Measurements from ENCODE around the gene CAPZA2.
"Not testable (repeated sequence)": the region's sequence is repeated elsewhere in the genome, so short reads cannot be mapped to it uniquely, and the experiment has no call there.

The CAPZA2 gene

DNA sequence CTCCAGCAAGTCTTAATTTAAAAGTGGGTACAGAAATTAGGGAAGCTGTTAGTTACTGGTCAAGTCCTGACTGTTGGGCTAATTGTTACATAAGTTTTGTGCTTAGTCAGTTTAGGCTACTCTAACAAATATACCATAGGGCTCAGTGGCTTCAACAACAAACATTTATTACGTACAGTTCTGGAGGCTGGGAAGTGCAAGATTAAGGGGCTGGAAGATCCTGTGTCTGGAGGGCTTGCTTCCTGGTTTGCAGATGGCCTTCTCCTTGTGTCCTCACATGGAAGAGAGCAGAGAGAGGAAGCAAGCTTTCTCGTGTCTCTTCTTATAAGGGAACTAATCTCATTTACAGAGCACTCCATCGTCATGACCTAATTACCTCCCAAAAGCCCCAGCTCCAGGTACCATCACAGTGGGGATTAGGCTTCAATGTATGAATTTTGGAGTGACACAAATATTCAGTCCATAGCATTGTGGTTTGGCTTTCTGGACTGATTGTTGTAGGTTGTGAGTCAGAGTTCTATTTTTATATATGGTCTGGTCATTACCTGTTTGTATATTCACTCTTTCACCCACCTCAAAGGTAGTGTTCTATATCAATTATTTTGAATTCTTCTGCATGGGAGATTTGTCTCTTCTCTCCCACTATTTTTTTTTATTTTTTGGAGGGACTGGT, 108.0 kb downstream of the CAPZA2 start:
- H3K27ac ChIP-seq (ENCODE audit: extremely low read depth, low read depth, low read length): no peak overlapping the region
- CTCF ChIA-PET: interaction anchor here (0.6 to 1.2 kb wide), 4 partner anchors 14 to 27 kb away, joined by 3 to 4 read pairs (median 4); partner anchors contain the start of gene ST7
- H3K4me3 ChIP-seq (ENCODE audit: low read depth, low read length): no peak overlapping the region

DNA sequence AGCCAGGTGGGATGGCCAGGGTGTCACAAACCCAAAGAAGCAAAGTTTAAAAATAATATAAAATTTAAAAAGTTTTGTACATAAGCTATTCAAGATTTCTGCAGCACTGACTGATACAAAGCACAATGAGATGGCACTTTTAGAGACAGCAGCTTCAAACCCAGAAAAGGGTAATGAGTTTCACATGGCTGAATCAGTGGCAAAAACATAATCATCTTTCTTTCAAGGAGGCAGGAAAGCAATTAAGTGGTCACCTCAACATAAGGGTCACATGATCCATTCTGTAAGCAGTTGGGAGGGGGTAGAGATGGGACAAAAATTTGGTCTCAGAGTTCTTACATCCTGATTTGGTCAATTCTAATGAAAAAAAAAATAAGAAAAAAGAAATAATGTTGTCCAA, 108.8 kb downstream of the CAPZA2 start:
- not testable (repeated sequence) for H3K4me3 ChIP-seq (ENCODE audit: low read depth, low read length); H3K27ac ChIP-seq (ENCODE audit: extremely low read depth, low read depth, low read length); H3K36me3 ChIP-seq (ENCODE audit: control insufficient read depth in 2 of 2, insufficient read depth in 1 of 2, low read length in 2 of 2); H3K4me1 ChIP-seq (ENCODE audit: control insufficient read depth, insufficient read depth, low read length); H3K9me3 ChIP-seq (ENCODE audit: control insufficient read depth, insufficient read depth, low read depth, low read length)
- CTCF ChIA-PET: interaction anchor here (0.6 to 2.1 kb wide), 5 partner anchors 15 to 242 kb away, joined by 3 to 5 read pairs (median 4); partner anchors contain the start of gene ST7
- POLR2A ChIA-PET: interaction anchor here (1.6 kb wide), 1 partner anchor 17 kb away, joined by 3 read pairs; no protein-coding TSS in a partner anchor

More for the DNA sequence above, 108.0 kb downstream of the CAPZA2 start:
- Histone ChIP-seq H3K9me3 (ENCODE audit: control insufficient read depth, insufficient read depth, low read depth, low read length) (no peaks in the 10 kb centered on the region), H3K36me3 (ENCODE audit: control insufficient read depth in 2 of 2, insufficient read depth in 1 of 2, low read length in 2 of 2) (no peaks in the 10 kb centered on the region), H3K4me1 (ENCODE audit: control insufficient read depth, insufficient read depth, low read length) (no peaks in the 10 kb centered on the region)
- TF ChIP-seq, protein P1, sequence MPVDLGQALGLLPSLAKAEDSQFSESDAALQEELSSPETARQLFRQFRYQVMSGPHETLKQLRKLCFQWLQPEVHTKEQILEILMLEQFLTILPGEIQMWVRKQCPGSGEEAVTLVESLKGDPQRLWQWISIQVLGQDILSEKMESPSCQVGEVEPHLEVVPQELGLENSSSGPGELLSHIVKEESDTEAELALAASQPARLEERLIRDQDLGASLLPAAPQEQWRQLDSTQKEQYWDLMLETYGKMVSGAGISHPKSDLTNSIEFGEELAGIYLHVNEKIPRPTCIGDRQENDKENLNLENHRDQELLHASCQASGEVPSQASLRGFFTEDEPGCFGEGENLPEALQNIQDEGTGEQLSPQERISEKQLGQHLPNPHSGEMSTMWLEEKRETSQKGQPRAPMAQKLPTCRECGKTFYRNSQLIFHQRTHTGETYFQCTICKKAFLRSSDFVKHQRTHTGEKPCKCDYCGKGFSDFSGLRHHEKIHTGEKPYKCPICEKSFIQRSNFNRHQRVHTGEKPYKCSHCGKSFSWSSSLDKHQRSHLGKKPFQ (tag by site-specific recombination; IDR thresholded peaks at IDR 0.05): no peak
- TF ChIP-seq ZNF341 (tag by site-specific recombination; IDR thresholded peaks at IDR 0.05; ENCODE audit: low read depth) (no peak), ZNF302 (tag by site-specific recombination; IDR thresholded peaks at IDR 0.05; ENCODE audit: low read depth) (no peak), EGR2 (tag by site-specific recombination; IDR thresholded peaks at IDR 0.05; ENCODE audit: low read depth) (no peak), HOXA7 (CRISPR knock-in tag; IDR thresholded peaks at IDR 0.05; ENCODE audit: borderline replicate concordance) (no peak), KLF8 (tag by site-specific recombination; IDR thresholded peaks at IDR 0.05) (no peak), ZNF223 (tag by site-specific recombination; IDR thresholded peaks at IDR 0.05) (no peak), ZNF658 (tag by site-specific recombination; IDR thresholded peaks at IDR 0.05) (no peak), ZNF549 (tag by site-specific recombination; IDR thresholded peaks at IDR 0.05) (no peak), TCF7L2 (IDR thresholded peaks at IDR 0.05; ENCODE audit: borderline replicate concordance, low read depth, low read length) (no peak), ZNF133 (tag by site-specific recombination; IDR thresholded peaks at IDR 0.05) (no peak), ZNF248 (tag by site-specific recombination; IDR thresholded peaks at IDR 0.05) (no peak)
- TF ChIP-seq, protein P2, sequence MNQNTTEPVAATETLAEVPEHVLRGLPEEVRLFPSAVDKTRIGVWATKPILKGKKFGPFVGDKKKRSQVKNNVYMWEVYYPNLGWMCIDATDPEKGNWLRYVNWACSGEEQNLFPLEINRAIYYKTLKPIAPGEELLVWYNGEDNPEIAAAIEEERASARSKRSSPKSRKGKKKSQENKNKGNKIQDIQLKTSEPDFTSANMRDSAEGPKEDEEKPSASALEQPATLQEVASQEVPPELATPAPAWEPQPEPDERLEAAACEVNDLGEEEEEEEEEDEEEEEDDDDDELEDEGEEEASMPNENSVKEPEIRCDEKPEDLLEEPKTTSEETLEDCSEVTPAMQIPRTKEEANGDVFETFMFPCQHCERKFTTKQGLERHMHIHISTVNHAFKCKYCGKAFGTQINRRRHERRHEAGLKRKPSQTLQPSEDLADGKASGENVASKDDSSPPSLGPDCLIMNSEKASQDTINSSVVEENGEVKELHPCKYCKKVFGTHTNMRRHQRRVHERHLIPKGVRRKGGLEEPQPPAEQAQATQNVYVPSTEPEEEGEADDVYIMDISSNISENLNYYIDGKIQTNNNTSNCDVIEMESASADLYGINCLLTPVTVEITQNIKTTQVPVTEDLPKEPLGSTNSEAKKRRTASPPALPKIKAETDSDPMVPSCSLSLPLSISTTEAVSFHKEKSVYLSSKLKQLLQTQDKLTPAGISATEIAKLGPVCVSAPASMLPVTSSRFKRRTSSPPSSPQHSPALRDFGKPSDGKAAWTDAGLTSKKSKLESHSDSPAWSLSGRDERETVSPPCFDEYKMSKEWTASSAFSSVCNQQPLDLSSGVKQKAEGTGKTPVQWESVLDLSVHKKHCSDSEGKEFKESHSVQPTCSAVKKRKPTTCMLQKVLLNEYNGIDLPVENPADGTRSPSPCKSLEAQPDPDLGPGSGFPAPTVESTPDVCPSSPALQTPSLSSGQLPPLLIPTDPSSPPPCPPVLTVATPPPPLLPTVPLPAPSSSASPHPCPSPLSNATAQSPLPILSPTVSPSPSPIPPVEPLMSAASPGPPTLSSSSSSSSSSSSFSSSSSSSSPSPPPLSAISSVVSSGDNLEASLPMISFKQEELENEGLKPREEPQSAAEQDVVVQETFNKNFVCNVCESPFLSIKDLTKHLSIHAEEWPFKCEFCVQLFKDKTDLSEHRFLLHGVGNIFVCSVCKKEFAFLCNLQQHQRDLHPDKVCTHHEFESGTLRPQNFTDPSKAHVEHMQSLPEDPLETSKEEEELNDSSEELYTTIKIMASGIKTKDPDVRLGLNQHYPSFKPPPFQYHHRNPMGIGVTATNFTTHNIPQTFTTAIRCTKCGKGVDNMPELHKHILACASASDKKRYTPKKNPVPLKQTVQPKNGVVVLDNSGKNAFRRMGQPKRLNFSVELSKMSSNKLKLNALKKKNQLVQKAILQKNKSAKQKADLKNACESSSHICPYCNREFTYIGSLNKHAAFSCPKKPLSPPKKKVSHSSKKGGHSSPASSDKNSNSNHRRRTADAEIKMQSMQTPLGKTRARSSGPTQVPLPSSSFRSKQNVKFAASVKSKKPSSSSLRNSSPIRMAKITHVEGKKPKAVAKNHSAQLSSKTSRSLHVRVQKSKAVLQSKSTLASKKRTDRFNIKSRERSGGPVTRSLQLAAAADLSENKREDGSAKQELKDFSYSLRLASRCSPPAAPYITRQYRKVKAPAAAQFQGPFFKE (tag by site-specific recombination; IDR thresholded peaks at IDR 0.05; ENCODE audit: borderline replicate concordance): no peak
- TF ChIP-seq, protein P3, sequence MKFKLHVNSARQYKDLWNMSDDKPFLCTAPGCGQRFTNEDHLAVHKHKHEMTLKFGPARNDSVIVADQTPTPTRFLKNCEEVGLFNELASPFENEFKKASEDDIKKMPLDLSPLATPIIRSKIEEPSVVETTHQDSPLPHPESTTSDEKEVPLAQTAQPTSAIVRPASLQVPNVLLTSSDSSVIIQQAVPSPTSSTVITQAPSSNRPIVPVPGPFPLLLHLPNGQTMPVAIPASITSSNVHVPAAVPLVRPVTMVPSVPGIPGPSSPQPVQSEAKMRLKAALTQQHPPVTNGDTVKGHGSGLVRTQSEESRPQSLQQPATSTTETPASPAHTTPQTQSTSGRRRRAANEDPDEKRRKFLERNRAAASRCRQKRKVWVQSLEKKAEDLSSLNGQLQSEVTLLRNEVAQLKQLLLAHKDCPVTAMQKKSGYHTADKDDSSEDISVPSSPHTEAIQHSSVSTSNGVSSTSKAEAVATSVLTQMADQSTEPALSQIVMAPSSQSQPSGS (tag by site-specific recombination; IDR thresholded peaks at IDR 0.05; ENCODE audit: low read depth): no peak
- TF ChIP-seq, protein P4, sequence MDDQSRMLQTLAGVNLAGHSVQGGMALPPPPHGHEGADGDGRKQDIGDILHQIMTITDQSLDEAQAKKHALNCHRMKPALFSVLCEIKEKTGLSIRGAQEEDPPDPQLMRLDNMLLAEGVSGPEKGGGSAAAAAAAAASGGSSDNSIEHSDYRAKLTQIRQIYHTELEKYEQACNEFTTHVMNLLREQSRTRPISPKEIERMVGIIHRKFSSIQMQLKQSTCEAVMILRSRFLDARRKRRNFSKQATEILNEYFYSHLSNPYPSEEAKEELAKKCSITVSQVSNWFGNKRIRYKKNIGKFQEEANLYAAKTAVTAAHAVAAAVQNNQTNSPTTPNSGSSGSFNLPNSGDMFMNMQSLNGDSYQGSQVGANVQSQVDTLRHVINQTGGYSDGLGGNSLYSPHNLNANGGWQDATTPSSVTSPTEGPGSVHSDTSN (CRISPR knock-in tag; IDR thresholded peaks at IDR 0.05): no peak
- TF ChIP-seq, protein P5, sequence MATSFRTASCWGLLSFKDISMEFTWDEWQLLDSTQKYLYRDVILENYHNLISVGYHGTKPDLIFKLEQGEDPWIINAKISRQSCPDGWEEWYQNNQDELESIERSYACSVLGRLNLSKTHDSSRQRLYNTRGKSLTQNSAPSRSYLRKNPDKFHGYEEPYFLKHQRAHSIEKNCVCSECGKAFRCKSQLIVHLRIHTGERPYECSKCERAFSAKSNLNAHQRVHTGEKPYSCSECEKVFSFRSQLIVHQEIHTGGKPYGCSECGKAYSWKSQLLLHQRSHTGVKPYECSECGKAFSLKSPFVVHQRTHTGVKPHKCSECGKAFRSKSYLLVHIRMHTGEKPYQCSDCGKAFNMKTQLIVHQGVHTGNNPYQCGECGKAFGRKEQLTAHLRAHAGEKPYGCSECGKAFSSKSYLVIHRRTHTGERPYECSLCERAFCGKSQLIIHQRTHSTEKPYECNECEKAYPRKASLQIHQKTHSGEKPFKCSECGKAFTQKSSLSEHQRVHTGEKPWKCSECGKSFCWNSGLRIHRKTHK (tag by site-specific recombination; IDR thresholded peaks at IDR 0.05): no peak
- POLR2A ChIA-PET: interaction anchor here (1.6 kb wide), 1 partner anchor 16 kb away, joined by 3 read pairs; no protein-coding TSS in a partner anchor

All from HEK293 (cell line).